Prostate gland (tissue), 2 donors: Measurements from ENCODE around the gene KRTAP9-6.

Source experiments
- POLR2A ChIP-seq: fragments of 450-650 bp; IDR thresholded peaks from one replicate; pipeline ENCODE4 v1.6.1; 2016; ENCODE audit warnings: antibody characterized with exemption, mild to moderate bottlenecking
- POLR2AphosphoS5 ChIP-seq: sonication (generic); formaldehyde crosslinking; IDR thresholded peaks from one replicate; pipeline ENCODE4 v1.6.1; 2017; ENCODE audit warnings: antibody characterized with exemption
- TF ChIP-seq, protein P1 (sequence below), 4 experiments: fragments of 200-600 bp in 2 of 4; fragments of 450-650 bp in 2 of 4; sonication (generic) in 2 of 4; IDR thresholded peaks; 1 replicate in 3 of 4; 2 replicates in 1 of 4; pipeline ENCODE4 v1.5.1; 2016 to 2019; ENCODE audit warnings: antibody characterized with exemption in 4 of 4, mild to moderate bottlenecking in 2 of 4, moderate library complexity in 2 of 4

DNA sequence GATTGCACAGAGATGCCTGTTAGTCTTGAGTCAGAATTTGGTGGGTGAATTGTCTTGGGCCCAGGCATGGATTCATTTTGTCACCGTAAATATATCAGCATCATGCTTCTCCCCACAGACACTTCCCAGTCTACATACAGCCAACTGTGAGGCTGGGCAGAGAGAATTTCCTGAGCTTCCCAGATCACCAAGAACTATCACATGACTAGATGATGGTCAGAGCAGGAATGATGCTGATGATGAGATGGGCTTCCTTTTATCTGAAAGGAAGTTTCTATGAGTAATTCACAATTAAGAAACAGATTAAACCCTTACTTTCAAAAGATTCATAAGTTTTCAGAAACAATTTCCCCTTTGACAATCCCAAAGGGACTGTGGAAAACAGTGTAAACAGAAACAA, 10.3 kb upstream of the KRTAP9-6 start:
- TF ChIP-seq, protein P1, sequence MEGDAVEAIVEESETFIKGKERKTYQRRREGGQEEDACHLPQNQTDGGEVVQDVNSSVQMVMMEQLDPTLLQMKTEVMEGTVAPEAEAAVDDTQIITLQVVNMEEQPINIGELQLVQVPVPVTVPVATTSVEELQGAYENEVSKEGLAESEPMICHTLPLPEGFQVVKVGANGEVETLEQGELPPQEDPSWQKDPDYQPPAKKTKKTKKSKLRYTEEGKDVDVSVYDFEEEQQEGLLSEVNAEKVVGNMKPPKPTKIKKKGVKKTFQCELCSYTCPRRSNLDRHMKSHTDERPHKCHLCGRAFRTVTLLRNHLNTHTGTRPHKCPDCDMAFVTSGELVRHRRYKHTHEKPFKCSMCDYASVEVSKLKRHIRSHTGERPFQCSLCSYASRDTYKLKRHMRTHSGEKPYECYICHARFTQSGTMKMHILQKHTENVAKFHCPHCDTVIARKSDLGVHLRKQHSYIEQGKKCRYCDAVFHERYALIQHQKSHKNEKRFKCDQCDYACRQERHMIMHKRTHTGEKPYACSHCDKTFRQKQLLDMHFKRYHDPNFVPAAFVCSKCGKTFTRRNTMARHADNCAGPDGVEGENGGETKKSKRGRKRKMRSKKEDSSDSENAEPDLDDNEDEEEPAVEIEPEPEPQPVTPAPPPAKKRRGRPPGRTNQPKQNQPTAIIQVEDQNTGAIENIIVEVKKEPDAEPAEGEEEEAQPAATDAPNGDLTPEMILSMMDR (IDR thresholded peaks at IDR 0.05) = no peak
- no peak for TF ChIP-seq POLR2A
- no peak for TF ChIP-seq POLR2AphosphoS5
